GM21723 (cell line): ENCODE measurements around the gene GDI2.
"Not testable (repeated sequence)": the region's sequence is repeated elsewhere in the genome, so short reads cannot be mapped to it uniquely, and the experiment has no call there.

Source experiments
- ATAC-seq: cut with Tn5 transposase; IDR thresholded peaks from one replicate; pipeline ENCODE4 v1.9.1; 2021; ENCODE audit warnings: mild to moderate bottlenecking, moderate library complexity; ENCODE audit not compliant: unreplicated experiment

GDI2 gene

DNA sequence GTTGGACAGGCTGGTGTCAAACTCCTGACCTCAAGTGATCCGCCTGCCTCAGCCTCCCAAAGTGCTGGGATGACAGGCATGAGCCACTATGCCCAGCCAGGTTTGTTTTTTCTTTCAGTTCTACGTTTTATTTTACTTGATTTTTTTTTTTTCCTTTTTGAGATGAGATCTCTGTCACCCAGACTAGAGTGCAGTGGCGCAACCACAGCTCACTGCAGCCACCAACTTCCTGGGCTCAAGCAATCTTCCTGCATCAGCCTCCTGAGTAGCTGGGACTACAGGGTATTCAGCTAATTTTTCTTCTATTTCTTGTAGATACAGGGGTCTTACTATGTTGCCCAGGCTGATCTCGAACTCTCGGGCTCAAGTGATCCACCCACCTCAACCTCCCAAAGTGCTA, 24.3 kb downstream of the GDI2 start:
- no peak for ATAC-seq

DNA sequence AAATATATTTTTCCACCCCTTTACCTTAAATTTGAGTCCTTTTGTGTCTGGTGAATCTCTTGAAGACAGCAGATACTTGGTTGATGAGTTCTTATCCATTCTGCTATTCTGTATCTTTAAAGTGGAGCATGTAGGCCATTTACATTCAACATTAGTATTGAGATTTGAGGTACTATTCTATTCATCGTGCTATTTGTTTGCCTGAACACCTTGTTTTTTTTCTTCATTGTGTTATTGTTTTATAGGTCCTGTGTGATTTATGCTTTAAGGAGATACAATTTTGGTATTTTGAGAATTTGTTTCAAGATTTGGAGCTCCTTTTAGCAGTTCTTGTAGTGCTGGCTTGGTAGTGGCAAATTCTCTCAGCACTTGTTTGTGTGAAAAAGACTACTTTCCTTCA, 29.9 kb downstream of the GDI2 start:
- no peak for ATAC-seq

GRCh38 chr10:5782174-5782573, 31.1 kb downstream of the GDI2 start:
- no peak for ATAC-seq

- no peak for ATAC-seq
Measured at GRCh38 chr10:5779730-5780129, 33.5 kb downstream of the GDI2 start.

- ATAC-seq = not testable (repeated sequence)
Measured at GRCh38 chr10:5777758-5778157, 35.5 kb downstream of the GDI2 start.

GRCh38 chr10:5776881-5777197, 36.4 kb downstream of the GDI2 start:
- ATAC-seq = no peak

- ATAC-seq = no peak
Measured at GRCh38 chr10:5776136-5776880, 36.9 kb downstream of the GDI2 start.

- ATAC-seq = no peak
Measured at GRCh38 chr10:5775685-5776084, 37.5 kb downstream of the GDI2 start.

GRCh38 chr10:5774987-5775620, 38.1 kb downstream of the GDI2 start:
- no peak for ATAC-seq

DNA sequence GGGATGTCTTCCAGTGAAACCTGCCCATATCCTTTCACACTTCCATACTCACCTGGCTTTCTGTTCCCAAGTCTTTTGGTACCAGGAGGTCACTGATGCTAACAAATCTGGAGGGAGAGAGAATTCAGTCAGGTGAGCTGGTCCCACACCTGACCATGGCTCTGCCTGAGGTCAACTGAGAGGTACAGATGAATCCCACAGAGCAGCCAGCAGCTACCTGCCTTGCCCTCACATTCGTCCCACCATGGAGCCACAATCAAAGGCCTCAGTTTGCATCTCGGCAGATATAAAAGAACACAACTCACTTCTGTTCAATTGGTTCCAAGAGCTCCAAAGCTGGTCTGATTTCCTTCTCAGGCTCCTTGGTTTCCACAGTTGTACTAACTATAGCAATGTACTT, 47.0 kb downstream of the GDI2 start:
- no peak for ATAC-seq

GRCh38 chr10:5765617-5766016, 47.6 kb downstream of the GDI2 start:
- no peak for ATAC-seq

DNA sequence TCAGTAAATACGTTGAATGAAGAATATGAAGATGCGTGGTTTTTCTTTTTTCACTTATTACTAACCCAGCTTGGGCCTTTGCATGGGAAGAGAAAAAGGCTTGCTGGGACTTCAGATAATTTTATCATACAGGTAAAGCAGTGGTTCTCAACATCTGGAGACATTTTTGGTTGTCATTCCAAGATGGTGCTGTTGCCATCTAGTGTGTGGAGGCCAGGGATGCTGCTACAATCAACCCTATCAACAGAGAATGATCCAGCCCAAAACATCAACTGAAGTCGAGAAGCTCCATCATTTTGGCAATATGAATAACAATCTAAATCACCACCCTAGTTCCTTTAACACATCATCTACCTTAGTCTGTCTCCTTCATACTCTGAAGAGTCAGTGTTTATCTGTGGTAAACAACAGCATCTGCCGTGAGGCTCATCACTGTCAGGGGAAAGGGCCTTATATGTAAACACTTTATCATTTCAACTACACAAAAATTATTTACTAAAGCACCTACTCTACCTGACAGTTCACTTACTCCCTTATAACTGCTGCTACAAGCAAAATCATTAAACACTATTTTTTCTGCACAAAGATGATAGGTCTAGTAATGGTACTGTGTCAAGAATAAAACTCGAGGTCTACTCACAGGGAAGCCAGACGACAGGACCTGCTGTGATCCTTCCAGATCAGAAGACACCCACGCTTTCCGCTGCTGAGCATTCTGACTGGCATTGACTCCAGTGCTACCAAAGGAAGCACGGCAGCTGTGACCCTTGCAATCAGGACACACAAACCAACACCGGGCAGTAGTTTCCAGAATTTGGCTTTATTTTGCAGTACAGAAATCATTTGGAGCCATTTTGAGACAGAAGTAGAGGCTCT, 48.6 kb downstream of the GDI2 start:
- no peak for ATAC-seq

DNA sequence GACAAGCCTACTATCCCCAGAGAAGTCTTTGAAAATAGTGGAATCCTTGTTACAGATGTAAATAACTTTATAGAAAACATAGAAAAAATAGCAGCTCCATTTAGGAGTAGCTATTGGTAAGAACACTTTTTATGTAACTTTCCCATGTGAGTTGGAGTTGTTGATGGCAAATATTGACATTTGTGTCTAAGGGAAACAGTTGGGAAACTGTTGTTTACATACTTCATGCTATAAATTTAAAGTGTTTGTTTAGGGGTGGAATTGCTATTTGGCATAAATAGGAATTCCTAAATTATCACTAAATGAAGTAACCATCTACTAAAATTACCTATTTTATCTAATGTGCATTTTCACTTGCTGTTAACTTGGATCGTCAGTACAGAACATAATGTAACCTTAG, 50.7 kb downstream of the GDI2 start:
- no peak for ATAC-seq

DNA sequence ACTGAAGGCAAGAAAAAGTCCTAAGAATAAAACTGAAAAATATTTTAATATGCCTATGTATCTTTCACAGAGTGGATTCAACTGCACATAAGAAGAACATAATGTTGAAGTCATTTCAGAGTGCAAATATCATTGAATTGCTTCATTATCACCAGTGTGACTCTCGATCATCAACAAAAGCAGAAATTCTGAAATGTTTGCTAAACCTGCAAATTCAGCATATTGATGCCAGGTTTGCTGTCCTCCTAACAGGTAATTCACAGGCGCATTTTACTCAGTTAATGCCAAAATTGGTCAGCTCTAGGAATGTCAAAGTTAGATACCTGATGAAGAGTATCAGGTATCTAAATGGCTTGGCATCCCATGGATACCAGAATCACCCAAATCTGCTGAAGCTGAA, 52.0 kb downstream of the GDI2 start:
- no peak for ATAC-seq

- no peak for ATAC-seq
Measured at GRCh38 chr10:5760515-5760914, 52.7 kb downstream of the GDI2 start.

- ATAC-seq = no peak
Measured at GRCh38 chr10:5758927-5759326, 54.3 kb downstream of the GDI2 start.

GRCh38 chr10:5757766-5758517, 55.3 kb downstream of the GDI2 start:
- ATAC-seq = no peak

DNA sequence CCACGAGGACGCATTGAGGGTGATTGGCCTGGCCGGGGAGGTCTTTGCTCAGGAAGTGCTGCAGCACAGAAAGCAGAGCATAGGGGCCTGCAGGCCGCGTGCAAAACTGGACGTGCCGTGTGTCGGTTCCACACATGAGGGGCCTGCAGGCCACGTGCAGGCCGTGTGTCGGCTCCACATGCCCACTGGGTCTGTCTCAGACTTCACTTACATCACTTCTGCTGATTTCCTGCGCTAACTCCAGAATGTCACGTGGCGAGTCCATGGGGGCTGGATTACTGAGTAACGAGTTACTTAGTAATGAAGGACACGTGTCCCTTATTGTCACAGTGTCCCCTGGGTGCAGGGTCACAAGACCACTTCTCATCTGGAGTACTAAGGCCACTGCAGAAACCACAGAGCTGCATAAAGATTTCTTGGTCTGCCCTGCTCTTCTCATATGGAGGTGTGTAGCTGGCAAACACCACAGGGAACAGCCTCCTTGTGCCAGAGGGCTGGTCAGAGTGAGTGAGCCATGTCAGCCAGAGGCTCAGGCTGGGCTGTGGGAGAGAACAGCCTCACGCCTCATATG, 60.8 kb downstream of the GDI2 start:
- no peak for ATAC-seq

DNA sequence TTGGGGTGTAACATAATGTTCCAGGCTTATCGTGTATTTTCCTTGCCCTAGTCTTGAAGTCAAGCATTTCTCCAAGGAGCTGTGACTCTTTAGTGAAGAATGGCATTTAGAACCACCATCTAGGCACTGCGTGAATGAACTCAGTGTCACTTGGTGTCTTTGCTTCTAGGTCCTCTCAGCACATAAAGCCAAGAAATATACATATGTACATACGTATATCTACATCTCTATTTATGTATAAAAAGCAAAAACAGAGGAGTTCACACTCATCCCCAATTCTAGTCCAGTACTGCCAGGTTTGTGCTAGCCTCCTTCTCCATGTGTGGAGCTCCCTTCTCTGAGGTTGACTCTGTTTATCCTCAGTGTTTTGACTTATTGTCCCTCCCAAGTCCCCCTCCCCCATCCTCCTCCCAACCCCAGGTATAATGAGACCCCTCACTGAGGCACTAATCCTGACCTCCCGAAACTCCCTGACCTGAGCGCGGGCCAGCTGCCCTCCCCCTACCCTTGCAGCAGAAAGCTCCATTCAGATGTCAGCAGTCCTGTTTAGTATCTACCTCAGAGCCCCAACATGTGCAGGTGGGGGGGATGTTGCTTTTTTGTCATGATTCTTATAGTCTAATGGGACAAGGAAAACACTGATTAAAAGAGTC, 61.5 kb downstream of the GDI2 start:
- no peak for ATAC-seq

DNA sequence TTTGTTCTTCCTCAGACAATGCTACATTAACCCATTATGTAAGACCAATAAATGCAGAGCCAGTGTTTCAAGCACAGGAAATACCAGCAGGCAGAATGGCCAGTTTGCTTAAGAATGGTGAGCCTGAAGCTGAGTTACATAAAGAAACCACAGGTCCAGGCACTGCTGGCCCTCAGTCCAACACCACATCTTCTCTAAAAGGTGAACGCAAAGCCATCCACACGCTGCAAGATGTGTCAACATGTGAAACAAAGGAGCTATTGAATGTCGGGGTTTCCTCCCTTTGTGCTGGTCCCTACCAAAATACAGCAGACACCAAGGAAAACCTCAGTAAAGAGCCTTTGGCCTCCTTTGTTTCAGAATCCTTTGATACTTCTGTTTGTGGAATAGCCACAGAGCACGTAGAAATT, 64.8 kb downstream of the GDI2 start:
- ATAC-seq = no peak
